CD4-positive, alpha-beta T cell treated with Interleukin-4 for 1 hour (primary cell): ENCODE data around the gene EYA4.

Experiments
- DNase-seq, 2 donors: peaks; one replicate each; pipeline ENCODE4 v3.0.0-alpha.2; 2020 to 2022

EYA4 gene

GRCh38 chr6:133291671-133292070 lies 50.5 kb downstream of the EYA4 start:
- no peak for DNase-seq

DNA sequence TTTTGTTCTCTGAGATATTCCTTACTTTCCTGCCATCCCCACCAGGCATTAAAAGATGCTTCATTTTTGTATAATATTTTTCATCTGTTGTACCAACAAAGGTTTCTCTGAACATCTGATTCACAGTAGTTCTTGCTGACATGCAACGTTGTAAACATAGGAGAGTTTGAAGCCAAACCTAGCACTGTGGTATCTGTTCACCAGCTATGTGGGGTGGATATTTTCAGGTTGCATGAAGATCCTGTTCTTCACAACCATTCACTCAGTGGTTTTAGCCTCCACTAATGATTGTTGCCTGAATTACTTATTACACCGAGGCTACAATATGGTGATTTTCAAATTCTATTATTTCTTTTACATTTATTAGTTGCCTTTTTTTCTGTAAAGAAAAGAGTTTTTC lies 56.5 kb downstream of the EYA4 start:
- DNase-seq = no peak

DNA sequence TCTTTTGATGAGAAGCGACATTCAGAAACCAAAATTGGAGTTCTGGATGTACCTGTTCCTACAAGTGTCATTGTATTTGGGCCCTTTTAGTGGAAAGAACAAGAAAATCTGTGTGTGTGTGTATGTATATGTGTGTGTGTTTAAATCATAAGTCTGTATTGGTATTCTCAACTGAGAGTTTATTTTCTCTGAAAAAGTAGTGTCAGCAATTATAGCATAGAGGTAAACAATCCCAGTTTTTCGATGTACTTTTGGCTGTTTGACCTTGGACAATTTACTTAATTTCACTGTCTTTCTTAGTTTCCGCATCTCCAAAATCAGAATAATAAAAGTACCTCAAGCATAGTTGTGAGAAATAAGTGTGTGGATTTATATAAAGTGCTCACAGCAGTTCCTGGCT lies 57.2 kb downstream of the EYA4 start:
- no peak for DNase-seq

DNA sequence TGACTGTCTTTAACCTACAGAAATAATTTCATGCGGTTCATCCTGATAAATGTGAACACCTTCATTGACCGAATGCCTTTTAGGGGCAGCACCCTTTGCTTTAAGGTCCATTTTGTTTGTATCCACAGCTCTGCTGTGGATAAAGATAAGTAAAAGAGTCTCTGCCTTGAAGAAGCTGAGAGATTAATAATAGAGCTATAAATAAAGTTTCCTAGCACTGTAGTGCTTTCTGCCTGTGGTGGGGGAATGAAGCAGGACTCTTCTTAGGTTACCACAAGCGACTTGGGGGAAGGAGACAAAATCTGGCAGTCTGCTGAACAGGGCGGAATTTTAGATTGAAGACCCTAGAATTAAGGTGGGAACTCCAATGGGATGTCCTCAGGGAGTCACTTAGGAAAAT lies 57.6 kb downstream of the EYA4 start:
- no peak for DNase-seq

DNA sequence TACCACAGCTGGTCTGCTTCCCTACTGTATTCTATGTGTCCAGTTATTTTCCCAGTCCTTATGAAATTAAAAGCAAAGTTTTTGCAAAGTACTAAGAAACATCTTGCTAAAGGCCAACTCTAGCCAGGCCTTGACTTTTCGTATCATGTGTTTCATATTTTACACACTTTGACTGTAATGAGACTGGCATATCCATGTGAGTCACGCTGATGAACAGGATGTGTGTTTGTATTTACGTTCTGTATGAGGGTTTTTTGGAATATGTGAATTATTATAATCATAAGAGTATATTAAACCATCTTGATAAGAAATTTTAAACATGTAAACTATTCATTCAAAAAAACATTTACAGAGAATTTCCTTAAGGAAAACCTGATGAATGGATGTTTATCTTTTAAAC lies 59.7 kb downstream of the EYA4 start:
- DNase-seq = no peak

DNA sequence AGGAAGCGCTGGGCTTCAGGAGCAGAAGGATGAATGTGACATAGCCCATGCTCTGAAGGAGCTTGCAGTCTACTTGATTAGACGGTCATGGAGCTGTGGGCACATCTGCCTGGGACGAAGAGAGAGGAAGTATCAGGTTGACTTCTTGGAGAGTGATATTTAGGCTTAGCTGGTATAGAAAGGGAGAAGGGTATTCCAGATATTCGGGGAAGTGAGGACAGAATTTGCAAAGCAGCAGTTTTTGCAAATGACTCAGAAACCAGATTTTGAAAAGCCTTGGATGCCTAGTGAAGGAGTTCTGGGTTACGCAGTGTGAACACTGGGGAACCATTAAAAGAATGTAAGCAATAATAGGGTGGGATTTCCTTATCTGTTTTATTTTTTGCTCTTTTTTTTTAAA lies 60.7 kb downstream of the EYA4 start:
- no peak for DNase-seq

- no peak for DNase-seq
Measured at GRCh38 chr6:133306931-133307330, 65.8 kb downstream of the EYA4 start.

GRCh38 chr6:133309579-133309978 lies 68.4 kb downstream of the EYA4 start:
- DNase-seq = no peak

DNA sequence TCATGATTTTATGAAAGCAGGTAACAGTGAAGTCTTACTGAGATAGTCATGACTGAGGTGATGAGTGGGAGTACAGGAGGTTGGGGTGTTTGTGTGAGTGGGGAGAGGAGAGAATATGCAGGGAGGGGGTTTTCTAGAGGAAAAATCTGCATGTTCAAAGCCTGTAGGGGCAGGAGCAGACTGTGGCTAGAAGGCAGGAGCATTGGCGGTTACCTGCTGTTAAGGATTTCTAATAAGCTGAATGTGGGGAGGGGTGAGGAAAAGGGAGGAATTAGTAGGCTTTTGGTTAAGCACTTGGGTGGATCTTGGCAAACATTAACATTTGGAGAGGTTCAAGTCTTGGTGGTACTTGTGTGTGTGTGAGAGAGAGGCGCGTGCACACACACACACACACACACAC lies 70.8 kb downstream of the EYA4 start:
- DNase-seq = no peak

DNA sequence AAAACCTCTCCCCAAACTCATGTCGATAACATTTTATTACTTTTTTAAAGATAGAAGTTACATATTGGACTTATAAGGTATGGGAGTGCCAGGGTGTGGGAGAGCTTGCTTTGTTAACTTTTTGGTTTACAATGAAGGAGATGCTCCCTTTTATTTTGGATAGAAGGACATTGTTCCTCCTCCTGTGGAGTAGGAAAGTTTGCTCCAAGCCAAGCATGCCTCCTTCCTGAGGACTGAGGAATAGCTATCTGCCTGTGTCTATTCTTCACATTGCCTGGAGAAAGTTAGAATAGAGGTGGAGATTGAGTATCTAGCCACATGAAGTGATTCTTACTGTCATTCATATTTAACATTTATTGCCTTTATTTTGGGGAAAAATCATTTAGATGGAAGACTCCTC lies 71.9 kb downstream of the EYA4 start:
- DNase-seq = no peak

GRCh38 chr6:133314947-133315346 lies 73.8 kb downstream of the EYA4 start:
- no peak for DNase-seq

GRCh38 chr6:133315811-133316210 lies 74.7 kb downstream of the EYA4 start:
- DNase-seq = no peak

DNA sequence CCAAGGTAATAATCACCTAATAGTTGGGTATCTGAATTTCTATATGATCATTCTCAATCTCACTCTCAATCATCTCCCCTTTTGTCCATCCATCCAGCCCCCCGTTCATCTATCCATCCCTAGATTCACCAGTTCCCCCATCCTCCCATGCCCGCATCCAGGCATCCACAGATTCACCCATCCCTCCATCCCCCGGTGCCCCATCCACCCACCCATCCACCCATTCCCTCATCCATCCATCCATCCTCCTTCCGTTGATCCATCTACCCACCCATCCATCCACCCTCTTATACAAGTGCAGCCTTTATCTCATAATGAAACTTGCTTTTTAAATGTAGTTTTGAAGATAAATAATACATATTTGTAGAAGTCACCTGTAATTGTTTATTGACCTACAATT lies 76.5 kb downstream of the EYA4 start:
- DNase-seq = no peak

- DNase-seq = no peak
Measured at GRCh38 chr6:133326584-133326983, 85.4 kb downstream of the EYA4 start.

DNA sequence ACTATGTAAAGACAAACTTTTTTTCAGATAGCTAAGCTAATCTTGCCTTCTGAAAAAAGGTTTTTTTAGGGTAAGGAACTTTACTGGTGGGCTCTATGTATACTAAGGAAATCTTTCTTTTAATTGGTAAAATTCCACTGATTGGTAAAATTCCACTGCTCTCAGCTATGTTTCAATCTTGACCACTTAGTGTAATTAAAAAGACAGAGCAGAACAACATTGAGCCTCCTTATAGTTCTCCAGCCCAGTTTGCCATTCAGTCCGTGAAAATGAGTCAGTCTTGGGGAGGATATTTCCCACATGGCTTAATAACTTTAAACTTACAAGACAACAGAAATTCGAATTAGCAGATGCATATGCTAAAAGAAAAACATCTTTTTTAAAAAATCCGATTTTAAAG lies 92.7 kb downstream of the EYA4 start:
- no peak for DNase-seq

DNA sequence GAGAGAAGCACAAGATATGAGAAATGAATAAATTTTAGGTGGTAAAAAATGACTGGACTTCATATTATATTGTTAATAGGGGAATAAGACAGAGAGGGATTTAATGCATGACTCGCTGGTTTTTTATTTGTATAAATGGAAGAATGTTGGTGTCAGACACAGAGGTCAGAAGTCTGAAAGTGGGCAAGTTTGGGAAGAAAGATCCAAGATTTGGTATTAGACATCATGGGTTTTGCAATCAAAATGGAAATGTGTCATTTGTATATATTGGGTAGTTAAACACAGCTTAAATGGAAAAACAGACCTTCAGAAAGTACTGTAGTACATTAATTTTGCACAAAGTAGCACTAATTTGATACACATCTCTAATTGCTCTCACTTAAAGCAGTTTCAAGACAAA lies 96.2 kb downstream of the EYA4 start:
- DNase-seq = no peak

- DNase-seq = no peak
Measured at GRCh38 chr6:133339543-133340384, 98.6 kb downstream of the EYA4 start.

DNA sequence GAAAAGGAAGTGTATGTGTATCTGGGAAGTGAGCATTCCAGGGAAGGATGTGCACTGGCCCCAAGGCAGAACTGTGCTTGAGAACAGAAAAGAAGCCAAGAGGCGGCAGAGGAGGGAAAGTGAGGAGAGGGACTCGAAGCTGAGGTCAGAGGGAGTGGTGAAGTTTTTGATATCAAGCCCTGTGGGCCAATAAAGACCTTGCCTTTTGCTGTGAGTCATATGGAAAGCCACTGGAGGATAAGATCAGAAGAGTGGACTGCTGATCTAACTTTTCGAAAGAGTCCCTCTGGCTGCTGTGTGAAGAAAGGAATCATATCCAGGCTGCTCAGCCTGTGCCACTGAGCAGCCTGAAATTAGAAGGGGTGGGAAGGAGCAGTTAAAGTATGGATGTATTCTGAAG lies 99.4 kb downstream of the EYA4 start:
- DNase-seq = no peak

- DNase-seq = no peak
Measured at GRCh38 chr6:133341607-133342158, 100.5 kb downstream of the EYA4 start.

- DNase-seq = no peak
Measured at GRCh38 chr6:133343220-133343619, 102.1 kb downstream of the EYA4 start.

DNA sequence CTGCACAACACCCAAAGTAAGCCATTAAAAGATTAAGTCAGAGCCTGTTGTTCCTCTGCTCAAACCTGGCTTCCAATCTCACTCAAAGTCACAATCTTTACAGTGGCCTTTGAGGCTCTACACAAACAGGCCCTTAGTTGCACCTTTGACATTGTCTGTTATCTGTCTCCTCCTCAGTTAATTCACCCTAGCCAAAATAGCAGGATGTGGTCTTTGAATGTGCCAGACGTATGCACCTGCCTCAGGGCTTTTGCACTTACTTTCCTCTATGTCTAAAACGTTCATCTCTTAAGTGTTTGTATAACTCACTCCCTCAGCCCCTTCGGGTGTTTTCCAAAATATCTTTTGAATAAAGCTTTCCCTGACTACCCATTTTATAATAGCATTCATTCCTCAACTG lies 107.7 kb downstream of the EYA4 start:
- no peak for DNase-seq

- DNase-seq = no peak
Measured at GRCh38 chr6:133350928-133351327, 109.8 kb downstream of the EYA4 start.

DNA sequence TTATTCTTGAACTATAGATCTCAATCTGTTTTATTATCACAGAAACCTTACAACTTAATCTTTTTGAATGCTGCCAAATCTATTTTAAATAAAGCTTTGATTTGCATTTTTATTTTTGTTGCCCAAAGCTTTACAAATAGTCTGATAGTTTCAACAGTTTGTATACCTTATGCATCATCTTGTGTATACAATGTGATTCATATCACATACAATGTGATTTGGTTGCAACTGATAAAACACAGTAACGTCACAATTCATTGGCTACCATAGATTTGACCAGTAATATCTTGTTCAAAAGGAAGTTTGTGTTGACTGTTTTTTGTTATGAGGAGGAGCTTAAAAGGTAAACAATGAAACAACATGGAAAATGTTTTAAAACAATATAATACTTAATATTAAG lies 110.9 kb downstream of the EYA4 start:
- no peak for DNase-seq

GRCh38 chr6:133353061-133353460 lies 111.9 kb downstream of the EYA4 start:
- no peak for DNase-seq

GRCh38 chr6:133355922-133356321 lies 114.8 kb downstream of the EYA4 start:
- no peak for DNase-seq
